ENCODE data around the gene USB1.

GRCh38 chr16:58026139-58026704, 25.0 kb downstream of the USB1 start:
- TF ChIP-seq CTCF (IDR thresholded peaks at IDR 0.05) (no peak), POLR2A (IDR thresholded peaks at IDR 0.05) (no peak)
